HG03354 (cell line): ENCODE measurements around the gene ANP32B.

ENCODE experiments used
- ATAC-seq: cut with Tn5 transposase; IDR thresholded peaks from one replicate; pipeline ENCODE4 v1.9.1; 2021; ENCODE audit warnings: mild to moderate bottlenecking; ENCODE audit not compliant: unreplicated experiment, poor library complexity, severe bottlenecking

ANP32B gene

GRCh38 chr9:98054376-98054951, 71.3 kb downstream of the ANP32B start:
- ATAC-seq, result no peak

GRCh38 chr9:98056269-98057137, 73.4 kb downstream of the ANP32B start, which contains the start of gene NANS:
Gene NANS (plus strand): TSS chr9:98056732. CDS start chr9:98056809, 77 bp downstream.
- ATAC-seq, result peak; percentile 97

GRCh38 chr9:98057138-98057799, 74.1 kb downstream of the ANP32B start:
- no peak for ATAC-seq

GRCh38 chr9:98062161-98062560, 79.0 kb downstream of the ANP32B start:
- ATAC-seq, result no peak

- no peak for ATAC-seq
Measured at GRCh38 chr9:98064623-98065392, 81.7 kb downstream of the ANP32B start.
